Measurements from ENCODE around the gene NAGK. TPM values are rescaled to one million over a fixed set of nuclear protein-coding genes. Genes with fewer than 3 reads are reported as not detected.

NAGK gene
- total RNA-seq, 1 experiment from 2014 or later, result 58.9 TPM

- H3K4me3 Mint-ChIP-seq, result peak overlapping the region; percentile 97
- ChIA-PET POLR2A (interaction anchor here (0.5 kb wide), 1 partner anchor 13 kb away, joined by 6 read pairs; no protein-coding TSS in a partner anchor), CTCF (interaction anchor here (0.5 to 6.8 kb wide), 15 partner anchors 12 to 334 kb away, joined by 3 to 56 read pairs (median 4); no protein-coding TSS in a partner anchor)
- peak overlapping the region; percentile 58; the same call in 1 of the 2 replicates for H3K27ac Mint-ChIP-seq
- peaks cover 28% of the 10 kb centered on the region for H3K36me3 Mint-ChIP-seq
- TF ChIP-seq ZNF425 (CRISPR knock-in tag; conservative IDR thresholded peaks at IDR 0.05) (no peak), NFATC4 (CRISPR knock-in tag; IDR thresholded peaks at IDR 0.05) (no peak), ZNF396 (CRISPR knock-in tag; IDR thresholded peaks at IDR 0.05; ENCODE audit: borderline replicate concordance) (no peak), CTCF (IDR thresholded peaks at IDR 0.05) (no peak), KAT7 (CRISPR knock-in tag; IDR thresholded peaks at IDR 0.05; ENCODE audit: borderline replicate concordance) (no peak), NR2C2 (CRISPR knock-in tag; IDR thresholded peaks at IDR 0.05) (no peak), NFE2L1 (CRISPR knock-in tag; IDR thresholded peaks at IDR 0.05) (no peak), NR3C1 (CRISPR knock-in tag; conservative IDR thresholded peaks at IDR 0.05; ENCODE audit: low read depth) (no peak), SP1 (CRISPR knock-in tag; conservative IDR thresholded peaks at IDR 0.05) (no peak), FOXJ3 (CRISPR knock-in tag; IDR thresholded peaks at IDR 0.05; ENCODE audit: borderline replicate concordance) (no peak), NR1H2 (CRISPR knock-in tag; IDR thresholded peaks at IDR 0.05) (no peak), STAT6 (CRISPR knock-in tag; conservative IDR thresholded peaks at IDR 0.05; ENCODE audit: low read depth) (no peak), E2F4 (CRISPR knock-in tag; IDR thresholded peaks at IDR 0.05; ENCODE audit: borderline replicate concordance, low read depth) (no peak), TEAD4 (CRISPR knock-in tag; IDR thresholded peaks at IDR 0.05) (no peak), TP53 (CRISPR knock-in tag; IDR thresholded peaks at IDR 0.05) (no peak), ZNF121 (CRISPR knock-in tag; IDR thresholded peaks at IDR 0.05) (no peak), ATF1 (CRISPR knock-in tag; IDR thresholded peaks at IDR 0.05) (no peak), E2F1 (CRISPR knock-in tag; IDR thresholded peaks at IDR 0.05) (no peak), CBFB (CRISPR knock-in tag; IDR thresholded peaks at IDR 0.05; ENCODE audit: low read depth) (no peak)
- no peaks in the 10 kb centered on the region; the same call in 1 of the 2 replicates for H3K27me3 Mint-ChIP-seq (ENCODE audit: low read depth)
- peaks cover 32% of the 10 kb centered on the region for H3K4me1 Mint-ChIP-seq
- DNase-seq (ENCODE audit: low spot score) (peak; percentile 23), ATAC-seq (peak; percentile 43)
- H3K9me3 Mint-ChIP-seq, result no peaks in the 10 kb centered on the region
These were observed 2.0 kb downstream of the NAGK start for GRCh38 chr2:71070294-71071093.
